Breast epithelium (tissue), 3 donors: Measurements from ENCODE around the gene MMRN1.

Source experiments
- CTCF ChIP-seq, 3 donors: fragments of 450-650 bp; IDR thresholded peaks; one replicate each; pipeline ENCODE4 v1.5.1; 2016 to 2017; ENCODE audit warnings: antibody characterized with exemption in 3 of 3, mild to moderate bottlenecking in 3 of 3, moderate library complexity in 3 of 3
- POLR2AphosphoS5 ChIP-seq, 3 donors: sonication (generic); formaldehyde crosslinking; IDR thresholded peaks; one replicate each; pipeline ENCODE4 v1.6.1; 2017; ENCODE audit warnings: antibody characterized with exemption in 3 of 3

GRCh38 chr4:89899152-89899551 lies 4.5 kb downstream of the MMRN1 start:
- TF ChIP-seq CTCF (IDR thresholded peaks at IDR 0.05) = no peak
- TF ChIP-seq POLR2AphosphoS5 (IDR thresholded peaks at IDR 0.05) = no peak
